BE2C (cell line): ENCODE results near the gene CCNG2.

Source experiments
- DNase-seq: peaks from one replicate; pipeline ENCODE4 v3.0.0-alpha.2; 2020
- H3K27me3 ChIP-seq: fragments of 250-450 bp; sonication (Bioruptor Pico); 2 replicates; pipeline ENCODE4 v1.5.1; 2020; ENCODE audit warnings: mild to moderate bottlenecking
- H3K36me3 ChIP-seq: fragments of 250-450 bp; sonication (Bioruptor Pico); 2 replicates; pipeline ENCODE4 v1.5.1; 2020; ENCODE audit warnings: mild to moderate bottlenecking
- H3K4me1 ChIP-seq: fragments of 250-450 bp; sonication (Bioruptor Pico); 2 replicates; pipeline ENCODE4 v1.5.1; 2020
- H3K4me3 ChIP-seq: 2 replicates; pipeline ENCODE4 v1.5.1; 2011; ENCODE audit warnings: low read depth, low read length
- H3K9me3 ChIP-seq: fragments of 250-450 bp; sonication (Bioruptor Pico); 2 replicates; pipeline ENCODE4 v1.5.1; 2020
- CTCF ChIP-seq: IDR thresholded peaks from 2 replicates; pipeline ENCODE4 v1.5.1; 2012; ENCODE audit warnings: mild to moderate bottlenecking, low read depth, low read length

Gene CCNG2

DNA sequence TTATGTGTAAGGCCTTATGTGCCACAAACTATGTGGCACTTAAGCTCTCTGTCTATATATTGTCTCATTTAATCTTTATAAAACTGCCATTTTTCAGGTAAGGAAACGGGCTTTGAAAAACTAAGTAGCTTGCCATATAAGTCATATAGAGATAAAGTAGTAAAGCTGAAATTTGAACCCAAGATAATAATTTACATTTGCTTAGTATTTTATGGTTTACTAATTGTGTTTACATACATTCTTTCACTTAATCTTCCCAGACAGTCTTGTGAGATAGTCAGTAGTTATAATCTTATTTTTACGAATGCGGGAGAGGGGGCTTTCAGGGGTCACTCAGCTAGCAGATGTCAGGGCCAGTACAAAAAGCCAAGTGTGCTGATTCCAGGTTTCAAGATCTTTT, 13.9 kb upstream of the CCNG2 start:
- no peak for TF ChIP-seq CTCF
- peaks cover 10% of the 10 kb centered on the region for H3K27me3 ChIP-seq
- H3K9me3 ChIP-seq = no peaks in the 10 kb centered on the region
- H3K36me3 ChIP-seq = no peaks in the 10 kb centered on the region
- H3K4me3 ChIP-seq = no peak overlapping the region
- H3K4me1 ChIP-seq = no peaks in the 10 kb centered on the region
- no peak for DNase-seq

GRCh38 chr4:77145842-77146185, 11.2 kb upstream of the CCNG2 start:
- H3K4me3 ChIP-seq = no peak overlapping the region

DNA sequence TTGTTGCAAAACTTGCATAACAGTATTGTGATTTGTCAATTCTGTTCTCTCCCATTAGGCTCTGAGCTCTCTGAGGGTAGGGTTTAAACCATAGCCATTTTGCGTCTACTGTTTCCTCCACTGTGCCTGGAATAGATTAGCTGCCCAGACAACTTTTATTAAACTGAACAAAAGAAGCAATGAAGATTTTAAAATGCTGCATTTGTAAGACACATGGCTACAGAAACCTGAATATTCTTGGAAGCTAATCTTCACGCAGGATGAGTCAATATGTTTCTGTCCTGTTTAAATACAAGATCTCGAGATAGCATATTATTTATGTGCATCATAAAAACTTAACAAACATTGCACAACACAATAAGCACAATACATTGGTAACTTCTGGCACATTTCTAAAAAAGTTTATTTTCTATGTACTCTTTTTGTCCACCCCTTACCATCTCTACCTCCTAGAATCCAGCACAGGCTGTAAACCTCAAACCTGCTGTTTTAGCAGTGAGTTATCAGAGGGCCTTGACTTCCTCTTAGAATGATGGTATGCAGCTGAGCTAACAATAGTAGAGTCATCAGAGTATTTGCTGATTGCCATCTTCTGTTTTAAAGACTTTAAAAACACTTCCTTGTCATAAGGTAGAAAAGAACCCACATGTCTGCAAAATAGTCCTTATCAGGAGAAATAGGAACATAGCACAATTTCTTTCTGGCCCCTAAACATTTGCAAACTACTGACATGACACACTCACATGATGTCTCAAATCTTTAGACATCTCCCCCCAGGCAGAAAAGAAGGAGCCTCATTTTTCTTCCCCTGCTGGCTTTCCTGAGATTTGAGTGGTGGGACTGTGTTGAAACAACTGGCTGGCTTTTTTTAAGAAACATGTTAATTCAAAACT, 10.6 kb upstream of the CCNG2 start:
- no peak for DNase-seq
- H3K4me1 ChIP-seq = no peaks in the 10 kb centered on the region
- TF ChIP-seq CTCF = no peak

More at GRCh38 chr4:77145842-77146185, 11.2 kb upstream of the CCNG2 start:
- no peaks in the 10 kb centered on the region for H3K27me3 ChIP-seq
- DNase-seq = no peak
- H3K36me3 ChIP-seq = no peaks in the 10 kb centered on the region
- H3K9me3 ChIP-seq = no peaks in the 10 kb centered on the region
- no peaks in the 10 kb centered on the region for H3K4me1 ChIP-seq
- no peak for TF ChIP-seq CTCF

GRCh38 chr4:77147079-77147782, 9.8 kb upstream of the CCNG2 start:
- H3K4me1 ChIP-seq = no peaks in the 10 kb centered on the region
- H3K27me3 ChIP-seq = no peaks in the 10 kb centered on the region
- no peaks in the 10 kb centered on the region for H3K9me3 ChIP-seq
- H3K36me3 ChIP-seq = no peaks in the 10 kb centered on the region
- no peak for TF ChIP-seq CTCF
- H3K4me3 ChIP-seq = no peak overlapping the region
- DNase-seq = no peak

More for the DNA sequence above, 10.6 kb upstream of the CCNG2 start:
- Histone ChIP-seq H3K4me3 (no peak overlapping the region), H3K9me3 (no peaks in the 10 kb centered on the region), H3K36me3 (no peaks in the 10 kb centered on the region), H3K27me3 (no peaks in the 10 kb centered on the region)

DNA sequence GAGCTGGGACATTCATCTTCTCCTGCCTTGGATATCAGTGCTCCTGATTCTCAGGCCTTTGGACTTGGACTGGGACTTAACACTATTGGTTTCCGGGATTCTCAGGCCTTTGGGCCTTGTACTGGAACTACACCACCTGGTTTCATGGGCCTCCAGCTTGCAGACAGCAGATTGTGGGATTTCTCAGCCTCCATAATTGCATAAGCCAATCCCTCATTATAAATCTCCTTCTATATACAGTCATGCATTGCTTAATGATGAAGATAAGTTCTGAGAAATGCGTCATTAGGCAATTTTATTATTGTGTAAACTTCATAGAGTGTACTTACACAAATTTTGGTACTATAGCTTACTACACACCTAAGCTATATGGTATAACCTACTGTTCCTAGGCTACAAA, 8.9 kb upstream of the CCNG2 start:
- no peaks in the 10 kb centered on the region for H3K4me1 ChIP-seq
- H3K27me3 ChIP-seq = no peaks in the 10 kb centered on the region
- no peaks in the 10 kb centered on the region for H3K36me3 ChIP-seq
- no peaks in the 10 kb centered on the region for H3K9me3 ChIP-seq
- H3K4me3 ChIP-seq = no peak overlapping the region
- no peak for TF ChIP-seq CTCF
- DNase-seq = no peak

DNA sequence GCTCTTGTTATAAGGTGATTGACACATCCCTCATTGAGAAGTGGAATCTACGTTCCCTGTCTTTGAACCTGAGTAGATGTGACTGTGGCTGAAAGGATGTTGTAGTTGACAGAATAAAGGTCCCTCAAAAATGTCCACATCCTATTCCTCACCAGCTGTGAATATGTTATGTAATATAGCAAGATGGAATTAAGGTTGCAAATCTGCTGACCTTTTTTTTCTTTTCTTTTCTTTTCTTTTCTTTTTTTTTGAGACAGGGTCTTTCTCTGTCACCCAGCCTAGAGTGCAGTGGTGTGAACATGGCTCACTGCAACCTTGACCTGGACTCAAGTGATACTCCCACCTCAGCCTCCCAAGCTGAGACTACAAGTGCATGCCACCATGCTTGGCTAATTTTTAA, 7.2 kb upstream of the CCNG2 start:
- no peaks in the 10 kb centered on the region for H3K9me3 ChIP-seq
- no peaks in the 10 kb centered on the region for H3K4me1 ChIP-seq
- no peaks in the 10 kb centered on the region for H3K36me3 ChIP-seq
- TF ChIP-seq CTCF = no peak
- H3K27me3 ChIP-seq = no peaks in the 10 kb centered on the region
- H3K4me3 ChIP-seq = no peak overlapping the region
- no peak for DNase-seq
